ENCODE measurements around the gene IFRD2. TPM values are rescaled to one million over a fixed set of nuclear protein-coding genes. Genes with fewer than 3 reads are reported as not detected.

IFRD2 gene
- total and polyA plus RNA-seq, 2 of the 13 experiments (the other 11 are each of a cell fraction or from before 2014, with no cell fraction given) = 32.8 to 96.1 TPM

- TF ChIP-seq NFYB (CRISPR knock-in tag; IDR thresholded peaks at IDR 0.05) (peak; percentile 97), POLR2AphosphoS5 (IDR thresholded peaks at IDR 0.05; ENCODE audit: low read depth, low read length) (peak; percentile 87), ELF1 (CRISPR knock-in tag; IDR thresholded peaks at IDR 0.05) (peak; percentile 92), SP4 (CRISPR knock-in tag; IDR thresholded peaks at IDR 0.05) (0 out of 2 replicates have a peak, but pooled peaks have one; percentile 8), ZNF143 (CRISPR knock-in tag; IDR thresholded peaks at IDR 0.05) (peak; percentile 92), CBFB (CRISPR knock-in tag; IDR thresholded peaks at IDR 0.05) (0 out of 2 replicates have a peak, but pooled peaks have one; percentile 44), ZNF766 (CRISPR knock-in tag; IDR thresholded peaks at IDR 0.05; ENCODE audit: borderline replicate concordance) (peak; percentile 82; the same call in 1 of the 2 replicates), ZBTB33 (CRISPR knock-in tag; IDR thresholded peaks at IDR 0.05) (no peak), ZNF589 (CRISPR knock-in tag; conservative IDR thresholded peaks at IDR 0.05) (no peak), GLI4 (CRISPR knock-in tag; IDR thresholded peaks at IDR 0.05; ENCODE audit: borderline replicate concordance) (0 out of 2 replicates have a peak, but pooled peaks have one; percentile 62), FOXP4 (CRISPR knock-in tag; IDR thresholded peaks at IDR 0.05) (peak; percentile 40; the same call in 1 of the 2 replicates), KLF11 (CRISPR knock-in tag; IDR thresholded peaks at IDR 0.05) (0 out of 2 replicates have a peak, but pooled peaks have one; percentile 31), ZIK1 (CRISPR knock-in tag; IDR thresholded peaks at IDR 0.05; ENCODE audit: borderline replicate concordance, low read depth) (no peak), ZNF230 (CRISPR knock-in tag; IDR thresholded peaks at IDR 0.05) (0 out of 2 replicates have a peak, but pooled peaks have one; percentile 64), ZNF280B (CRISPR knock-in tag; IDR thresholded peaks at IDR 0.05; ENCODE audit: borderline replicate concordance) (peak; percentile 71; the same call in 1 of the 2 replicates), ZNF788 (CRISPR knock-in tag; IDR thresholded peaks at IDR 0.05; ENCODE audit: borderline replicate concordance) (peak; percentile 50; the same call in 1 of the 2 replicates), HOXA5 (CRISPR knock-in tag; IDR thresholded peaks at IDR 0.05) (peak; percentile 47; the same call in 1 of the 2 replicates), ZNF564 (CRISPR knock-in tag; IDR thresholded peaks at IDR 0.05) (peak; percentile 63; the same call in 1 of the 2 replicates), ZBTB7A (CRISPR knock-in tag; IDR thresholded peaks at IDR 0.05) (no peak), SALL2 (CRISPR knock-in tag; IDR thresholded peaks at IDR 0.05) (peak; percentile 59; the same call in 1 of the 2 replicates)
Measured at GRCh38 chr3:50327943-50328691, 35.9 kb upstream of the IFRD2 start, which contains the start of gene TUSC2 (continued).

Measured in HepG2 (cell line).